ENCODE measurements around the gene DPEP2. TPM values are rescaled to one million over a fixed set of nuclear protein-coding genes. Genes with fewer than 3 reads are reported as not detected.
"Not testable (repeated sequence)": the region's sequence is repeated elsewhere in the genome, so short reads cannot be mapped to it uniquely, and the experiment has no call there.

DPEP2 gene, protein sequence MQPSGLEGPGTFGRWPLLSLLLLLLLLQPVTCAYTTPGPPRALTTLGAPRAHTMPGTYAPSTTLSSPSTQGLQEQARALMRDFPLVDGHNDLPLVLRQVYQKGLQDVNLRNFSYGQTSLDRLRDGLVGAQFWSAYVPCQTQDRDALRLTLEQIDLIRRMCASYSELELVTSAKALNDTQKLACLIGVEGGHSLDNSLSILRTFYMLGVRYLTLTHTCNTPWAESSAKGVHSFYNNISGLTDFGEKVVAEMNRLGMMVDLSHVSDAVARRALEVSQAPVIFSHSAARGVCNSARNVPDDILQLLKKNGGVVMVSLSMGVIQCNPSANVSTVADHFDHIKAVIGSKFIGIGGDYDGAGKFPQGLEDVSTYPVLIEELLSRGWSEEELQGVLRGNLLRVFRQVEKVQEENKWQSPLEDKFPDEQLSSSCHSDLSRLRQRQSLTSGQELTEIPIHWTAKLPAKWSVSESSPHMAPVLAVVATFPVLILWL
- polyA plus RNA-seq (2012; ENCODE audit: insufficient read length, low read depth), result not detected

DNA sequence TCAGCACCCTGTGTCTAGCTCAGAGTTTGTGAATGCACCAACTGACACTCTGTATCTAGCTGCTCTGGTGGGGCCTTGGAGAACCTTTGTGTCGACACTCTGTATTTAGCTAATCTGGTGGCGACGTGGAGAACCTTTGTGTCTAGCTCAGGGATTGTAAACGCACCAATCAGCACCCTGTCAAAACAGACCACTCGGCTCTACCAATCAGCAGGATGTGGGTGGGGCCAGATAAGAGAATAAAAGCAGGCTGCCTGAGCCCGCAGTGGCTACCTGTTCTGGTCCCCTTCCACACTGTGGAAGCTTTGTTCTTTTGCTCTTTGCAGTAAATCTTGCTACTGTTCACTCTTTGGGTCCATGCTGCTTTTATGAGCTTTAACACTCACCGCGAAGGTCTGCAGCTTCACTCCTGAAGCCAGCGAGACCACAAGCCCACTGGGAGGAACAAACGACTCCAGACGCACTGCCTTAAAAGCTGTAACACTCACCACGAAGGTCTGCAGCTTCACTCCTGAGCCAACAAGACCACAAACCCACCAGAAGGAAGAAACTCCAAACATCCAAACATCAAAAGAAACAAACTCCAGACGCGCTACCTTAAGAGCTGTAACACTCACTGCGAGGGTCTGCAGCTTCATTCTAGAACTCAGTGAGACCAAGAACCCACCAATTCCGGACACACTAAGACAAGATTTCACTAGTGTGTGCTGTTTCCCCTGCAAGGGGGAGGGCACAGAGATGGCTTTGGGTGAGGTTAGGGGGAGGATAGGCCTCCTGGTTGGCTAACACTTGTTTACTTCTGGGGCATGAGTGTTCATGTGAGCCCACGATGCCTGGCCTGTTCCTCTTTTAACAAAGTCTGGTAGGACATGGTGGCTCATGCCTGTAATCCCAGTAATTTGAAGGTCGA lies at the start of gene DPEP2:
DPEP2 (minus strand) TSS at position 706 of the 910 bp plus-strand sequence. CDS start 6,272 bp downstream, outside the sequence.
- not testable (repeated sequence) for TF ChIP-seq FOXP2 (optimal IDR thresholded peaks at IDR 0.05; ENCODE audit: borderline replicate concordance, extremely low read depth, extremely low read length, insufficient read depth); SIN3A (IDR thresholded peaks at IDR 0.05; ENCODE audit: borderline replicate concordance, insufficient read depth, low read length); POLR2AphosphoS5 (IDR thresholded peaks at IDR 0.05; ENCODE audit: low read depth, low read length)

DNA sequence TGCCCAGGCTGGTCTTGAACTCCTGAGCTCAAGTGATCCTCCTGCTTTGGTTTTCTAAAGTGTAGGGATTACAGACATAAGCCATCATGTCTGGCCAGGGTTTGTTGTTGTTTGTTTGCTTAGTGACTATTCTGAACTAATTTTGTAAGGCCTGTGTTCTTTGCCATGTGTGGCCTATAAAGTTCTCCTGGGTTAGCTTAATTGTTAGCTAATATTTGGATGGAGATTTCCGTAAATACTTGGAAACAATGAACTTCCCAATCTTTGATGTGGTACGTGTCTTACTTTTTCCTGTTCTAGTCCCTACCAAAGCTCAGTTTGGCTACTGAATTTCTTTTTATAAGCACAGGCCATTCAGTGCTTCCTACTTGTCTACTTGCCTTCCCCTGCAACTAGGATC lies 48.7 kb upstream of the DPEP2 start:
- TF ChIP-seq, protein P1, sequence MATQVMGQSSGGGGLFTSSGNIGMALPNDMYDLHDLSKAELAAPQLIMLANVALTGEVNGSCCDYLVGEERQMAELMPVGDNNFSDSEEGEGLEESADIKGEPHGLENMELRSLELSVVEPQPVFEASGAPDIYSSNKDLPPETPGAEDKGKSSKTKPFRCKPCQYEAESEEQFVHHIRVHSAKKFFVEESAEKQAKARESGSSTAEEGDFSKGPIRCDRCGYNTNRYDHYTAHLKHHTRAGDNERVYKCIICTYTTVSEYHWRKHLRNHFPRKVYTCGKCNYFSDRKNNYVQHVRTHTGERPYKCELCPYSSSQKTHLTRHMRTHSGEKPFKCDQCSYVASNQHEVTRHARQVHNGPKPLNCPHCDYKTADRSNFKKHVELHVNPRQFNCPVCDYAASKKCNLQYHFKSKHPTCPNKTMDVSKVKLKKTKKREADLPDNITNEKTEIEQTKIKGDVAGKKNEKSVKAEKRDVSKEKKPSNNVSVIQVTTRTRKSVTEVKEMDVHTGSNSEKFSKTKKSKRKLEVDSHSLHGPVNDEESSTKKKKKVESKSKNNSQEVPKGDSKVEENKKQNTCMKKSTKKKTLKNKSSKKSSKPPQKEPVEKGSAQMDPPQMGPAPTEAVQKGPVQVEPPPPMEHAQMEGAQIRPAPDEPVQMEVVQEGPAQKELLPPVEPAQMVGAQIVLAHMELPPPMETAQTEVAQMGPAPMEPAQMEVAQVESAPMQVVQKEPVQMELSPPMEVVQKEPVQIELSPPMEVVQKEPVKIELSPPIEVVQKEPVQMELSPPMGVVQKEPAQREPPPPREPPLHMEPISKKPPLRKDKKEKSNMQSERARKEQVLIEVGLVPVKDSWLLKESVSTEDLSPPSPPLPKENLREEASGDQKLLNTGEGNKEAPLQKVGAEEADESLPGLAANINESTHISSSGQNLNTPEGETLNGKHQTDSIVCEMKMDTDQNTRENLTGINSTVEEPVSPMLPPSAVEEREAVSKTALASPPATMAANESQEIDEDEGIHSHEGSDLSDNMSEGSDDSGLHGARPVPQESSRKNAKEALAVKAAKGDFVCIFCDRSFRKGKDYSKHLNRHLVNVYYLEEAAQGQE (IDR thresholded peaks at IDR 0.05; ENCODE audit: insufficient read depth in 1 of 2, low read depth in 2 of 2, low read length in 2 of 2), result no peak
- TF ChIP-seq FOXP2 (optimal IDR thresholded peaks at IDR 0.05; ENCODE audit: borderline replicate concordance, extremely low read depth, extremely low read length, insufficient read depth) (no peak), POLR2AphosphoS5 (IDR thresholded peaks at IDR 0.05; ENCODE audit: low read depth, low read length) (no peak), SIN3A (IDR thresholded peaks at IDR 0.05; ENCODE audit: borderline replicate concordance, insufficient read depth, low read length) (no peak), TAF1 (IDR thresholded peaks at IDR 0.05; ENCODE audit: borderline replicate concordance, insufficient read depth, low read length) (no peak)

DNA sequence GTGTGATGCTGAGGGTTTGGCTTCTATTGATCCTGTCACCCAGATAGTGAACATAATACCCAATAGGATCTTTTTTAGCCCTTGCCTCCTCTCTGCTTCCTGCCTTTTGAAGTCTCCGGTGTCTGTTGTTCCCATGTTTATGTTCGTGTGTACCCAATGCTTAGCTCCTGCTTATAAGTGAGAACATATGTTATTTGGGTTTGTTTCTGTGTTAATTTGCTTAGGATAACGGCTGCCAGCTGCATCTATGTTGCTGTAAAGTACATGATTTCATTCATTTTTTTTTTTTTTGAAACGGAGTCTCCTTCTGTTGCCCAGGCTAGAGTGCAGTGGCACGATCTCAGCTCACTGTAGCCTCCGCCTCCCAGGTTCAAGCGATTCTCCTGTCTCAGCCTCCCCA lies 46.8 kb upstream of the DPEP2 start:
- no peak for TF ChIP-seq POLR2AphosphoS5 (IDR thresholded peaks at IDR 0.05; ENCODE audit: low read depth, low read length)
- no peak for TF ChIP-seq FOXP2 (optimal IDR thresholded peaks at IDR 0.05; ENCODE audit: borderline replicate concordance, extremely low read depth, extremely low read length, insufficient read depth)
- no peak for TF ChIP-seq TAF1 (IDR thresholded peaks at IDR 0.05; ENCODE audit: borderline replicate concordance, insufficient read depth, low read length)
- no peak for TF ChIP-seq SIN3A (IDR thresholded peaks at IDR 0.05; ENCODE audit: borderline replicate concordance, insufficient read depth, low read length)
- TF ChIP-seq, protein P1 (IDR thresholded peaks at IDR 0.05; ENCODE audit: insufficient read depth in 1 of 2, low read depth in 2 of 2, low read length in 2 of 2), result no peak

DNA sequence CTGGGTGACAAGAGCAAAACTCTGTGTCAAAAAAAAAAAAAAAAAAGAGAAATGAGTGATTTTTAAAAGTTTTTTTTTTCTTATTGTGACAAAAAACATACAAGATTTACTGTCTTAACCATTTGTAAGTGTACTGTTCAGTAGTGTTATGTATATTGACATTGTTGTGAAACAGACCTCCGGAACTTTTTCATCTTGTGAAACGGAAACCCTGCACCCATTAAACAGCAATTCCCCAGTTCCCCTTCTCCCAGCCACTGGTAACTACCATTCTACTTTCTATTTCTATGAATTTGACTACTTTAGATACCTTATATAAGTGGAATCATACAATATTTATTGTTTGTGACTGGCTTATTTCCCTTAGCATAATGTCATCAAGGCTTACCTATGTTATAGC lies 42.5 kb upstream of the DPEP2 start:
- no peak for TF ChIP-seq TAF1 (IDR thresholded peaks at IDR 0.05; ENCODE audit: borderline replicate concordance, insufficient read depth, low read length)
- no peak for TF ChIP-seq FOXP2 (optimal IDR thresholded peaks at IDR 0.05; ENCODE audit: borderline replicate concordance, extremely low read depth, extremely low read length, insufficient read depth)
- TF ChIP-seq, protein P1 (IDR thresholded peaks at IDR 0.05; ENCODE audit: insufficient read depth in 1 of 2, low read depth in 2 of 2, low read length in 2 of 2), result no peak
- TF ChIP-seq SIN3A (IDR thresholded peaks at IDR 0.05; ENCODE audit: borderline replicate concordance, insufficient read depth, low read length), result no peak
- no peak for TF ChIP-seq POLR2AphosphoS5 (IDR thresholded peaks at IDR 0.05; ENCODE audit: low read depth, low read length)

All from PFSK-1 (cell line).